NCI-H128 (cell line): ENCODE measurements around the gene SYNDIG1.

Experiments used
- DNase-seq: peaks from one replicate; lab custom pipeline; 2025; ENCODE audit not compliant: unreplicated experiment; lab: John Stamatoyannopoulos, UW

SYNDIG1 gene

DNA sequence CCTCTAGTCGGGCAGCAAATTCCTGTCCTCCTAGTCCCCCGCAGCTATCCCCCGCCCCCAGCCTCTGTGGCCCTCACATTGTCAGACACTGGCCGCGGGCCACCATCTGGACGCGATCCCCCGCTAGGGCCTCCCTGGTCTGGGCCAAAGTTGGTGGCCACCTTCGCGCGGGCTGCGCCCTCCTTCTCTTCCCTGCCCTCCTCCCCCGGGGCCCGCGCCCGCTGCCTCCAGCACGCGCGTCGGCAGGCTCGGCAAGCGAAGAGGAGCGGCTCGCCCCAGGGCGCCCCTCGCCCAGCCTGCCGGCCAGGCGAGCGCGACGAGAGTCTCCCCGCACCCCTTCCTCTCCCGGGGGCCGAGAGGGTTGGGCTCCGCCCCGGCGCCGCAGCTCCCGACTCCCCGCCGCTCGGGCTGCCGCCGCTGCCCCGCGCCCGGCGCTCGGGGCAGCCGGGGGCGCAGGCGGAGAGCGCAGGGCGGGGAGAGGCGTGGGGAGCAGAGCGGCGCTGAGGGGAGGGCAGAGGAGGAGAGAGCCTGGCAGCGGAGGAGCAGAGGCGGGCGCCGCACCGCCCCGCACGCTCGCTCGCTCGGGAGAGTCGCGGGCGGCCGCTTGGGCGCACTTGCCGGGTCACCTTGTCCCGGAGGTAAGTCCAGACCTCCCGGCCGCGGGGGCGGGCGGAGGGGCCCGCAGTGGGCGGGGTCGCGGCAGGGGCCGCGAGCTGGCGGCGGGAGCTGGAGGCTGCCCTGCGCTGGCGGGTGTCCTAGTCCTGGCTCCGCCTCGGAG is at the start of gene SYNDIG1:
TSS of gene SYNDIG1 (plus strand) at position 514 of the 778 bp plus-strand sequence. CDS start 73,469 bp downstream, outside the sequence.
- DNase-seq = no peak

DNA sequence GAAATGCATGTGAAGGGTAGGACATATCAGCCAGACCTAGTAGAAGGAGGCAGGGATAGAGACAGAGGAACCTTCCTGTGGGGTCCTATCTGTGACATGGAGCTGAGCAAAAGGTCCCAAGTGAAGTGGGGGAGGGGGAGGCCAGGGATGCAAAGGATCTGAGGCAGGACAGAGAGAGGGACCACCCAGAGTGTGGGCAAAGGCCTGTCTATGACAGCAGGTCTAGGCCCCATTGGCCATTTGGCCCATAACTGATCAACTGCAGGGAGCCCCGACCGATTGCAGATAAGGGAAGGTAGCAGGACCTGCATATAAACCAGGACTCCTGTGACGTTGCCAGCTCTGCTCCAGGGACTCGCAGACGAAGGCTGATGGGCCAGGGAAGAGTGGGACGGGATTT is 49.6 kb upstream of the SYNDIG1 start:
- no peak for DNase-seq

DNA sequence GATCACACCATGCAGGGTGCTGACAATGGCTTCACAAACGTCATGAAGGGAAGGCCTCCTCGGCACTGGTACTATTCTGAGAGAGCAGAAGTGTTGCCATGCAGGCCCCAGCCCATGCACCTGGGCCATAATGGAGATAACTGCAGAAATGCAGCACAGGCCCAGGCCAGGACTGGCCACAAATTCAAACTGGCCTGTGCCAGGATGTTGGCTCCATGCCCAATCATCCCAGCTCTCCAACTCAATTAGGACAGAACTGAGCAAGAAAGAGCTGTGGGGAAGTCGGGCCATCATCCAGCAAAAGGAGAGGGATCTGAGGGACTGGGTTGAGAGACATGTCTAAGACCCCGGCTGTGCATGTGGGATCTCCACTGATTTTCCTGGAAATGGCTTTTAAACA is 48.9 kb upstream of the SYNDIG1 start:
- no peak for DNase-seq

DNA sequence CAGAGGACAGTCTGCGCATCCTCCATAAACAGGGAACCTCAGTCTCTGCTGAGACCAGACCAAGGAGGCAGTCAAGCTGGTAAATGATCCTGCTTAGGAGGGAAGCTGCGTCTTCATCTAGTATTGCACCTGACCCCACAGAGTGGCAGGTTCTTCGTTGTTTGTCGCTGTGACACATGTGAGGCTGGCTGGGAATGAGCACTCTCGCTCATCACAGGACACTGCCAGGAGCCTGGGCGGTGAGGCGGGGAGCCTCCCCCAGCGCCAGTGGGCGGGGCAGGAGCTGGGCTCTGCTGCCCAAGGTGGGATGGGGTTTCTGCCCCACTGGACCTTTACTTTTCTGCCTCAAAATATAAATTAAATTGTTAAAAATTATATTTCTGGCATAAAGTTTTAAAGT is 48.4 kb upstream of the SYNDIG1 start:
- DNase-seq = no peak

DNA sequence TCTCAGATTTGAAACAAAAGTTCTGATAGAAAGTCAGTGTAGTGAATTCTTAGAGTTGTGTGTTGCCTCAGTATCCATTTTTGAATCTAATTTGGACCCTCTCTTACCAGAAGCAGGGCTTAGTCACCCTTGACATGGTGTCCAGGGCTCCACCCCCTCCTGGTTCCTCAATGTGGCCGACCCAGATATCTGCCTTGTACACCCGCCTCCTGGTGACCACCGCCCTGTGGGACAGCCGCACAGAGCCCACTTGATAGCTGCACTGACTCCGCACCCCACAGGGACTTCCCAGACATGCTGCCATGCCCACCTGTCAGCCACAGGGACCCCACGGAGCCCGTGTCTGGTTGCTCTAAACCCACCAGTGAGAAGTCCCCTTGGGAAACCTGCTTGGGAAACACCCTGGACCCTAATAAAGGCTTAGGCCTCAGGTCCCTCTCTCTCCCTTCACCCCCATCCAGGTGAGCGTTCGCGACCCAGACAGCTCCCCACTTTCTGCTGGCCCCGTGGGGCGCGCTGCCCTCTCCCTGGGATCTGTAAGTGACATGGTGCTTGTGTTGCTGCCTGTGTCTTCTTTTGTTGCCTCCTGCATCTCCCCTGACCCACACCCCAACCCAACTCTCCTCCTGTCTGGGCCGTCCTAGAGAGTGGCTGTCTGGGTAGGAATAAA is 47.2 kb upstream of the SYNDIG1 start:
- no peak for DNase-seq

DNA sequence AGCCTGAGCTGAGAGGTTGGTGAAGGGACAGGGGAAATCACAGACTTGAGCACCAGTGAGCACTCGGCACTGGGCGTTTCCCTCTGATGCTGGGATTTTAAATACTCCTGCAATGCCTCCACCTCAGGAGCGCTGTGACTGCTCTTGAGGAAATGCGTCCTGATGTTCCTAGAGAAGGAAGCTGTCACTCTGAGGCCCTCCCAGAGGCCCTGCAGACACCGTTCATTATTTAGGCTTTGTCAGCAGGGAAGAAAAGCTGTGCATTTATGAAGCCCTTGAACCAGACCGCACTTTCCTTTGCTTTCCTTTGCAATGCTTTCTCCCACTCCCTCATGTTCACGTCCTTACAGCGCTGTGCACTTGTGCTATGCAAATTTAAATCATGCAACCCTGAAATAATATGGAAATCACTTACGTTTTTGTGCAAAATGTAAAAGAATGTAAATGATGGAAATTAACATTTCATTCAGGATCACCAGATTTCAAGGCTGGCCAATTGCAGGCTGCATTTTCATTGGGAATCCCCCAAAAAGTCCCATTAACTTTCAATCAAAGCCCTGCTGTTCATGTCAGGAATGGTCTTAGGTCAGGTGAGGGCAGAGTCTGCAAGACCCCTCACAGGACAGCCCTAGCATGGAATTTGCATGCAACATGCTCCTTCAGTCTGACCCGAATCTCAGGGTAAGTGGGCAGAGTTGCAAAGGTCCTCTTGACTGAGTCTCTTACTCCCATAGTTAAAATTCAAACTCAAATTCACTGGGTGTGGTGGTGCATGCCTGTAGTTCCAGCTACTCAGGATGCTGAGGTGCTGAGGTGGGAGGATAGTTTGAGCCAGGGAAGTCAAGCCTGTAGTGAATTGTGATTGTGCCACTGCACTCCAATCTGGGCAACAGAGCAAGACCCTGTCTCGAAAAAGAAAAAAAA is 45.8 kb upstream of the SYNDIG1 start:
- no peak for DNase-seq

DNA sequence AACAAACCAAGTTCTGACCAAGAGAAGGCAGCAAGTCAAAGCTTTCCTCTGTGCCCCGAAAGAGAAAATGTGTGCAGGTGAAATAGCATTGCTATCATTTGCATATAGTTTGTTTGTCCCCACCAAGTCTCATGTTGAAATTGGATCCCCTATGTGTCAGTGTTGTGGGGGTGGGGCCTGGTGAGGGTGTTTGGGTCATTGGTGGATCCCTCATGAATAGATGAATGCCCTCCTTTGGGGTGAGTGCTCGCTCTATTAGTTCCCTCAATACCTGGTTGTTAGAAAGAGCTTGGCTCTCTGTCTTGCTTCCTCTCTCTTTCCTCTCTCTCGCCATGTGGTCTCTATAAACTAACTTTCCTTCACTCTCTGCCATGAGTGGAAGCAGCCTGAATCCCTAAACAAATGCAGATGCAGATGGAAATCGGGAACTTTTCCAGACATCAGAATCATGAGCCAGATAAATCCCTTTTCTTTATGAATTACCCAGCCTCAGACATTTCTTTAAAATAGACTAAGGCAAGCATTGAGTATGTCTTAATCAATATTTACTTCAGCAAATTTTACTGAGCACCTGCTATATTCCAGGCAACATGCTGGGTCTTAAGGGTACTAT is 43.8 kb upstream of the SYNDIG1 start:
- no peak for DNase-seq

DNA sequence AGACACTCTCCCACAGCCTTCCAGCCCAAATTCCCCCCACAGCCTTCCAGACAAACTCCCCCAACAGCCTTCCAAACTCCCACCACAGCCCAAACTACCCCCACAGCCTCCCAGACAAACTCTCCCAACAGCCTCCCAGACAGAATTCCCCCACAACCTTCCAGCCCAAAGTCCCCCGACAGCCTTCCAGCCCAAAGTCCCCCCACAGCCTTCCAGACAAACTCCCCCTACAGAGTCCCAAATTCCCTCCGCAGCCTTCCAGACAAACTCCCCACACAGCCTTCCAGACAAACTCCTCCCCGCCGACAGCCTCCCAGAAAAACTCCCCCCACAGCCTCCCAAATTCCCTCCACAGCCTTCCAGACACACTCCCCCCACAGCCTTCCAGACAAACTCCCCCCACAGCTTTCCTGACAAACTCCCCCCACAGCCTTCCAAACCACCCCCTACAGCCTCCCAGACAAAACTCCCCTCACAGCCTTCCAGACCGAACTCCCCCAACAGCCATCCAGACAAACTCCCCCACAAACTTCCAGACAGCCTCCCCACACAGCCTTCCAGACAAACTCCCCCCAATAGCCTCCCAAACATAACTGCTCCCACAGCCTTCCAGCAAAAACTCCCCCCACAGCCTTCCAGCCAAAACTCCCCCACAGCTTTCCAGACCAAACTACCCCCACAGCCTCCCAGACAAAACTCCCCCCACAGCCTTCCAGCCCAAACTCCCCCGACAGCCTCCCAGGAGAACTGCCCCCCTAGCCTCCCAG is 38.0 kb upstream of the SYNDIG1 start:
- no peak for DNase-seq

DNA sequence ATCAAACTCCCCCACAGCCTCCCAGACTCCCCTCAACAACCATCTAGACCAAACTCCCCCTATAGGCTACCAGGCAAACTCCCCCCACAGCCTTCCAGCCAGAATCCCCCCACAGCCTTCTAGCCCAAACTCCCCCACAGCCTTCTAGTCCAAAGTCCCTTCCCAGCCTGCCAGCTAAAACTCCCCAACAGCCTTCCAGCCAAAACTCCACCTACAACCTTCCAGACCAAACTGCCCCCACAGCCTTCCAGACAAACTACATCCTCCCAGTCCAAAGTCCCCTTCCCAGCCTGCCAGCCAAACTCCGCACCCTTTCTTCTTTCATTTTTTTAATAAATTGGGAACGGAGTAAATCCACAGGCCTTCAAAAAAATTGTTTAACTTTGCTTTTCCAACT is 37.4 kb upstream of the SYNDIG1 start:
- no peak for DNase-seq

DNA sequence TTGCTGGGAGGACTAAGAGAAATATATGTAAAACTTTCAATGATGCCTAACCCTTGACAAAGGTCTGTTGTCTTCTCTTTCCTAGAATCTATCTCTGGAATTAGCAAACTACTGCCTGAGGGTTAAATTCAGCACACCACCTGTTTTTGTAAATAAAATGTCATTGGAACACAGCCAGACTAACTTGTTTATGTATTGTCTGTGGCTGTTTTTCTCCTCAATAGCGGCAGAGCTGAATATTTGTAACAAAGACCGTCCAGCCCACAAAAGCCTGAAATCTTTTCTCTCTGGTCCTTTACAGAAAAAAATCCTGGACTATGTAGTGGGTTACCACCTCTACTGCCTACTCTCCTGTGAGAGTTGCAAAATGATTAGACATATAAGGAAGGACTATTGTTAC is 33.3 kb upstream of the SYNDIG1 start:
- no peak for DNase-seq

DNA sequence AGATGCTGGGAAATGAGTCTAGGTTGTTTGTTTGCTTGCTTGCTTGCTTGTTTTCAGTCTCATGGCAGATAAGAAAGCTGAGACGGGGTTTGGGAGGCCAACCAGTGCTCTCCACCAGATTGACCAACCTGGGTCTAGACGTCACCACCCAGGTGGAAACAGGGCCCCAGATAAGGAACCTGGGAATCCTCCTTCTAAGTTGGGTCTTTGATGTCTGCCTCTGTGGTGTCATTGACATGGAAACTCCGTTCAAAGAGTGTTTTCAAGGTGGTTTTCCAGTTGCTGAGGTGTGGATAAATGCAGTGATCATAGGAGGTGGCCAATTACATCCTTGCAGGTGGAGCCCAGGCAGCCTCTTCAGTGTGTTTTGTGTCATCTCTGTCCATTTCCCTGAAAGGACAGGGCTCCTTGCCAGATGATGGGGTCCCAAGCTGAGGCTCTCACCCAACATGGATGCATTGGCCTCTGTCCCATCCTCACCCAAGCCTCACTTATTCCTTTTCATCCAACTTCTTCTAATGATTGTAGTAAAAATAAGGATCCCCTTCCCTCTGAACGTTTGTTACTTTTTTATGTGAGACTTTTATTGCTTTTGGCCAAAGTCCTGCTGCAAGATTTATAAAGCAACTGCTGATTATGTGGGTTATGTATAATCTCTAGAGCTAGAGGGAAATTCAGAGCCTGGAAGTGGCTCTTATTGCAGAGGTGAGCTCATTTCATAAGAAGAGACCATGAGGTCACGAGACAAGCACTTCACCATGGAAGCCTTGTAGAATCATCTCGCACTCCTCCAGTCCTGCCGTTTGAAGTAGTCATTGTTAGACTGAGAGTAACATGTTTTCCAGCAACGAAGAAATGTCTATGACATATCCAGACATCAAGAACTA is 32.0 kb upstream of the SYNDIG1 start:
- no peak for DNase-seq

DNA sequence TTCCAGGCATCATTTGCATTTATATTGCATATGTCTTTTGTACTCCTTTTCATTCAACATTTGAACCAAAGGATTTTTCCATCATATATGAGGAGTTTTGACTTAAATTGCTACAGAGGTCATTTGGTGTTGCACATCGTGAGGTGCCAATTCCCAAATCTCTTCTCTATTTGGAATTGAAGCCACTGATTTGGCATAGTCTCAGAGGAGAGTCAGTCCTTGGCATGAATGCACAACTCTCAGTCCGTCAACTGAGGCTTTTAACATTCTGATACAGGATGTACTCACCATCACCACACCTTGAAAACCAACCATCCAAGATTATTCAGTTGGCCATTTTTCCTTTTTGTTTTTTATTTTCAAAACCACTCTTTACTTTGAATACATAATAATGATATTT is 31.1 kb upstream of the SYNDIG1 start:
- DNase-seq = no peak

DNA sequence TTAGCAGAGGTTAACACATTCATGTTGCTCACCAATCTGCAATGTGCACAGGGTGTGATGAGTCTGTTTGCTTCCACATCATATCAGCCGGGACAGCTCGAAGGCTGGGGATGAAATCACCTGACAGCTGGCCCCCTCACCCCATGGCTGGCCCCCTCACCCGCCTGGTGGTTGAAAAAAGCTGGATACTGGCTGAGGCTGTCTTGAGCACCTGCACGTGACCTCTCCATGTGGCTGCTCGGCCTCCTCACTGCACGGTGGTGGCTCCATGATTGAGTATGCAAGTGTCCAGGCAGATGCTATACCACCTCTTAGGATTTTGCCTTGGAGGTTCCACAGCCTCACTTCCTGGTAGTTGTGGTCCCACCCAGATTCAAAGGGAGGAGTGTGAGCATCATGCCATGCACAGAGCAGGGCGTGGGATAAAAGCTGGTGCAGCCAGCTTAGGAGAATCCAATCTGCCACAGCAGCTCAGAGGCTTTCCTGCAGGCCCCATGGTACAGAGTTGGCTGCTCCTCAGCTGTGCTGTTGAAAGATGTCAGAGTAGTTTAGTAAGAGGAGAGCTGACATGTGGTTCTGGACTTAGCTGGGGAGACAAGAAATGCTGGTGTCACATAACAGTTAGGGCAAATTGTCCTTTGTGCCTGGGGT is 29.6 kb upstream of the SYNDIG1 start:
- DNase-seq = no peak

DNA sequence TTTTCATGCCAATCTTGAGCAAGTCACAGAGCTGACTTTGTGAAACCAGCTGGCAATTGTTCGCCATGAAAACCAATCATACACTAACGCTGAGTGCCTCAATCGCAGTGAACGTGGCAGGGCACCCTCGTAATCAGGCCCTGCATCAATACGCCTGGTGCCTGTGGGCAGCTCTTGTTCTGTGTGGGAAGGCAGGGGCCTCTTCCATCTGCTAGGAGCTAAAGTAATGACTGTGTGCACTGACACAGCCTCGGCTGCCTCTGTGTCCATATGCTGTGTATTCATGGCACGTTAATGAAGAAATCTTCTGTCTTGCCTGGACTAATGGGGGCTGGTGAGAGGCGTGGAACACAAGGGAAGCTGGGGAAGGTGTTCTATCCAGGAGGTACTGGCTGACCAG is 27.8 kb upstream of the SYNDIG1 start:
- no peak for DNase-seq

DNA sequence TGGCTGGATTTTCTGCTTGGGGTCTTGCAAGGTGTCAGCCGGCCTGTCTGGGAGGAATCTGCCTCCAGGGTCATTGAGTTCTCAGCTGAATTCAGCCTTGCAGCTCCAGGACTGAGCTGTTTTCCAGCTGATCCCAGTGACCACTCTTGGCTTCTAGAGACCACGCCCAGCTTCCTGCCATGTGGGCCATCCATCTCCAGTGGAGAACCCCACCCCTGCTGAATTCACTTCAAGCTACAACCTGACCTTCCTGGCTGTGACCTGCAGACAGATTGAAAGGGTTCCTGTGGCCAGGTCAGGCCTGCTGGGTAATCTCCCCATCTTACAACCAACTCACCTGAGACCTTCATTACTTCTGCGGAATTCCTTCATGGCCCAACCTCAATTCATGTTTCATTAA is 26.5 kb upstream of the SYNDIG1 start:
- DNase-seq = no peak

DNA sequence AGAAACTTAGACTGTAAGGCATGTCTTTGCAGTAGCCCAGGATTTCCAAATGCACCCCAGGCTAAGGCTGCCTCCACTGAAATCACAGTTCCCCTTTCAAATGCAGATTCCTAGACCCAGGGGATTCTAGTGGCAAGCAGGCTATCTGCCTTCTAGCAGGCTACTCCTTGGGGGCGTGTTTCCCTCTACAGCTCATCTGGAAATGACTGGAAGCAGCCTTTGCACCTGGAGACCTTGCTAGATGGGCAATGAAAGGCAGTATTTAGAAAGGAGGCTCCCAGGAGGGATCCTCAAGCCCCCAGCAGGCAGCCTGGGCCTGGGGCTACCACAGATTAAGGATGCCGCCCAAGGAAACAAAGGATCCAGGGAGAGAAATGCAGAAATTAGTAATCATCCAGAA is 26.0 kb upstream of the SYNDIG1 start:
- no peak for DNase-seq

DNA sequence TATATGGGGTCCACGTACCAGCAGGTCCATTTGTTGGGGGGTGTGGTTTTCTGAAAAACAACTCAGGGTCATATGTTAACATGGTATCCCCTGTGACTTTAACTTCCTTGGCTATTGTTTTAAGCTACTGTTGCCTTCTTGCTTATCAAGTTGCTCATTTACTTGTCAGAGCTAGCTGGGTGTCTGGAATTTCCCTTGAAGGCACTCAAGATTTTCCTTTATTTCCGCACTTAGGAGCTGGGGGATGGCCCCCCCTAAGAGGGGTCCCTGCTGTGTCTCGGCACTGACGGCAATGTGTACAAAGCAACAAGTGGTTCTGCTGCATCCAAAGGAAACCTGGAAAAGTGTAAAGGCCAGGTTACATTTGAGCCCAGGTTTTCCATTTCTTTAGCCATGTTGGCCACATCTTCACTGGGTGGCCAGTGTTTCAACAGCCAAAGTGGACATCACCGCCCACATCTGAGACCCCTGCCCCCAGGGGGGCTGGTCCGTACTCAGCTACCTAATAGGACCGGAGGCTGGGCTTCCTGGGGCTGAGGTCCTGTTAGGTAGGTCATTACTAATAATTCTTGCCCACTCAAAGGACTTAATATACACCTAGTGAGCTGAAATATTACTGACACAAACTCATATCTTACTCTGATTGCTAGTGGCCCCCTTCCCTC is 24.8 kb upstream of the SYNDIG1 start:
- no peak for DNase-seq

DNA sequence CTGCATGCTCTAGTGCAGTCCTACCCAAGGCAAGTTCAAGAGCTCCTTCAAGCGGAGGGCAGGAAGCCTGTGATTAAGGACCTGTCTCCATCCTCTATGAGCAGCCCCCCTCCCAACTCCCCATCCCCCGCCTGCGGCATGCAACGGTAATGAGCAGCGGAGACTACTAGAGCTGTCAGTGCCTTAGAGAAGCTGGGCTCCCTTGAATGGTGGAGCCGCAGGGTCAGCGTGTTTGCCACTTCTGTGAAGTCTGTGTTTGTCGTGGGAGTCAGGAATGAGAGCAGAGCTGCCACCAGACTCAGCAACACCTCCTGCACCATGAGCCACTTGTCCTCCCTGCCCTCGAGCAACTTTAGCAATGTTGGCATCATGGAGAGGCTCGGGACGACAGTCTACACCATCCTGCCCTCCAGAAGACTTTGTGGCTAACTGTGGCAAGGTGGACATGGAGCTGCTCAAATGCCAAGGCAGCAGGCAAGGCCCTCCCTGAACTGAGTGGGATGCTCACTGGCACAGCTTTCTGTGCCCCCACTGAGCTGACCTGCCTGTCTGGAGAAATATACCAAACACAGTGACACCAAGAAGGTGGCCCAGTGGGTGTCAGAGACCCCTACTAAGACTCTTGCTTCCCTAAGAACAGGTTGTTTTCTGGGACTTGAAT is 23.8 kb upstream of the SYNDIG1 start:
- DNase-seq = no peak
